ENCODE data around the gene XAGE3.

The XAGE3 gene

DNA sequence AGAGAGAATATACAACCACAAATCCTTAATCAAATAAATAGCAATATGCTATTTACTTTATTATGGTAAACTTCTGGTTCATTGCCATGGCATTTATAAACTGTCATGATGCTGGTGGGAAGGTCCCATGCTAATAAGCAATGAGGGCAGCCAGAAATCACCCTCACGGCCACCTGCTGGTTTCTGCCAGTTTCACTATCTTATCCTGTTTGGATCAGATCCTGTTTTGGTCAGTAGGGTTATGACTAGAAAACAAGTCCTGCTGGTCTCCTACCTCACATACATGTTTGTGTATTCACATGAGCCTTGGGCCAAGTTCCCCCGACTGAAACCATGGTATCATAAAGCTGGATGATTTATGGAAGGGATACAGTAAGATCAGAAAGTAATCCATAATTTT is 28.7 kb downstream of the XAGE3 start:
- DNase-seq, result no peak

DNA sequence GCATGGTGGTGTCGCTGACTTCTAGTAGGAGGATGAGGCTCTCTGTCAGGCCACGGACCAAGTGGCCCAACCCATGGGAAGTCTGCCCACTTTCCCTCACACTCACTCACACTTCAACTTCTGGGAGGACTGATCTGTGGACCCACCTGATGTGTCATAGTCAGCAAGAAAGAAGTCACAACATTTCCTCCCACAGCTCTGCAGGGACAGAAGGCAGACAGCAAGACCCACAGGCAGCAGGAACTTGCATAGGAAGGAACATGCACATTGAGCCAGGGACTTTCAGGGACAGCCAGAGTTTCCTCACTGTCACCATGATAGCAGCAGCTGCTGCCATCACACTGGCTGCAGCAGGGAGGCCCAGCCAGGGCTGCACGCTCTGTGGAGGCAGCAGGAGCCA is 37.3 kb downstream of the XAGE3 start:
- no peak for DNase-seq

DNA sequence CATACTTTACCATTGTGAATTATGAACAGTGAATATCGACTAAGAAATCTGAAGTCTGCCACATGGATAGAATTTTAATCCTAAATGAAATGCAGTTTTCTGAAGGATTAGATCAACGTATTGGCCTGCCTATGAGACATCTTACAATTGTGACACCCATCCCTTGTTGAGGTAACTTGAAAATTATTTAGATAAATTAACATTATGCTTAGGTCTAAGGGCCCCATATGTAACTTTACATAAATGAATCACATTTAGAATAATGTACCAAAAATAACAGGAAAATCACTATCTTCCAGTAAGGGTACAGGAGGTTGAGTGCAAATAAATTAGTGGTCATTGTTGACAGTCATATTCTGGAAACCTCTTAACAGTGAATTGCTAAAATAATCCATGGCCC is 43.3 kb downstream of the XAGE3 start:
- no peak for DNase-seq

GRCh38 chrX:52821079-52821760 is 46.7 kb downstream of the XAGE3 start:
- no peak for DNase-seq

- no peak for DNase-seq
Measured at GRCh38 chrX:52819788-52820187, 48.1 kb downstream of the XAGE3 start.

Data from CD4-positive, alpha-beta T cell treated with Interleukin-10 for 1 hour (primary cell).